Mesodermal cell (in vitro differentiated cells): ENCODE measurements around the gene AIG1.

Source experiments
- H3K27ac ChIP-seq: 2 replicates; pipeline ENCODE4 v1.7.0; 2013; ENCODE audit warnings: mild to moderate bottlenecking, low read depth, low read length, moderate library complexity; ENCODE audit not compliant: severe bottlenecking
- H3K36me3 ChIP-seq: 2 replicates; pipeline ENCODE4 v1.7.1; 2013; ENCODE audit warnings: mild to moderate bottlenecking, low read length, moderate library complexity; ENCODE audit not compliant: control insufficient read depth, insufficient read depth
- H3K4me1 ChIP-seq: one replicate; pipeline ENCODE4 v1.7.1; 2013; ENCODE audit warnings: mild to moderate bottlenecking, low read length; ENCODE audit not compliant: insufficient read depth, control insufficient read depth, poor library complexity, severe bottlenecking
- H3K4me3 ChIP-seq: 2 replicates; pipeline ENCODE4 v1.7.0; 2013; ENCODE audit warnings: low read length, control low read depth, mild to moderate bottlenecking; ENCODE audit not compliant: insufficient read depth, poor library complexity, severe bottlenecking; ENCODE audit errors: extremely low read depth
- H3K9me3 ChIP-seq: 2 replicates; pipeline ENCODE4 v1.7.1; 2013; ENCODE audit warnings: mild to moderate bottlenecking, low read length, moderate library complexity; ENCODE audit not compliant: control insufficient read depth
- WGBS, 2 experiments: methylation state at CpG; one replicate each; pipeline ENCODE4 v1.1.5; 2013; ENCODE audit warnings: missing lambda C conversion rate in 2 of 2; ENCODE audit not compliant: insufficient coverage in 2 of 2; 5-methylcytosine and 5-hydroxymethylcytosine counted together

The AIG1 gene

GRCh38 chr6:143247586-143247985 is 186.9 kb downstream of the AIG1 start:
- Histone ChIP-seq H3K36me3 (no peaks in the 10 kb centered on the region), H3K27ac (no peak overlapping the region), H3K4me3 (no peak overlapping the region), H3K9me3 (peaks cover 3% of the 10 kb centered on the region), H3K4me1 (no peaks in the 10 kb centered on the region)
- WGBS, 2 experiments: 70 to 75% methylated on average over 2 of the region's 3 CpGs

- peaks cover 3% of the 10 kb centered on the region for H3K9me3 ChIP-seq
- no peaks in the 10 kb centered on the region for H3K4me1 ChIP-seq
- H3K27ac ChIP-seq: no peak overlapping the region
- H3K4me3 ChIP-seq: no peak overlapping the region
- H3K36me3 ChIP-seq: no peaks in the 10 kb centered on the region
- 76 to 97% methylated on average over 2 to 4 of the region's 4 CpGs for WGBS, 2 experiments
These were observed 187.7 kb downstream of the AIG1 start for GRCh38 chr6:143248359-143248758.

- Histone ChIP-seq H3K4me3 (no peak overlapping the region), H3K36me3 (no peaks in the 10 kb centered on the region), H3K9me3 (peaks cover 3% of the 10 kb centered on the region), H3K4me1 (peaks cover 4% of the 10 kb centered on the region), H3K27ac (no peak overlapping the region)
- WGBS, 2 experiments: 95 to 100% methylated on average over 3 to 4 of the region's 4 CpGs
These were observed 190.6 kb downstream of the AIG1 start for GRCh38 chr6:143251288-143251687.

- Histone ChIP-seq H3K27ac (no peak overlapping the region), H3K9me3 (no peaks in the 10 kb centered on the region), H3K4me1 (peaks cover 4% of the 10 kb centered on the region), H3K36me3 (no peaks in the 10 kb centered on the region), H3K4me3 (no peak overlapping the region)
- WGBS, 2 experiments: 86 to 100% methylated on average over 2 to 3 of the region's 6 CpGs
These were observed 192.3 kb downstream of the AIG1 start for GRCh38 chr6:143252961-143253360.

GRCh38 chr6:143253586-143253985 is 192.9 kb downstream of the AIG1 start:
- Histone ChIP-seq H3K4me3 (no peak overlapping the region), H3K4me1 (peaks cover 4% of the 10 kb centered on the region), H3K9me3 (no peaks in the 10 kb centered on the region), H3K36me3 (no peaks in the 10 kb centered on the region), H3K27ac (no peak overlapping the region)
- no CpG with 5 or more reads among the region's 4 CpGs for WGBS, 2 experiments

- Histone ChIP-seq H3K4me3 (no peak overlapping the region), H3K36me3 (no peaks in the 10 kb centered on the region), H3K4me1 (peaks cover 3% of the 10 kb centered on the region), H3K27ac (no peak overlapping the region), H3K9me3 (no peaks in the 10 kb centered on the region)
These were observed 198.3 kb downstream of the AIG1 start for GRCh38 chr6:143258945-143259344.

- no peak overlapping the region for H3K4me3 ChIP-seq
- H3K27ac ChIP-seq: no peak overlapping the region
- 83 to 93% methylated on average over 6 of the region's 7 CpGs for WGBS, 2 experiments
- no peaks in the 10 kb centered on the region for H3K9me3 ChIP-seq
- peaks cover 3% of the 10 kb centered on the region for H3K4me1 ChIP-seq
- no peaks in the 10 kb centered on the region for H3K36me3 ChIP-seq
These were observed 200.2 kb downstream of the AIG1 start for GRCh38 chr6:143260857-143261256.

- no CpG with 5 or more reads among the region's 3 CpGs for WGBS, 2 experiments
- Histone ChIP-seq H3K4me3 (no peak overlapping the region), H3K9me3 (no peaks in the 10 kb centered on the region), H3K36me3 (no peaks in the 10 kb centered on the region), H3K4me1 (peaks cover 3% of the 10 kb centered on the region), H3K27ac (no peak overlapping the region)
These were observed 201.3 kb downstream of the AIG1 start for GRCh38 chr6:143261899-143262436.

GRCh38 chr6:143262859-143263258 is 202.2 kb downstream of the AIG1 start:
- peaks cover 3% of the 10 kb centered on the region for H3K4me1 ChIP-seq
- H3K9me3 ChIP-seq: no peaks in the 10 kb centered on the region
- no peak overlapping the region for H3K4me3 ChIP-seq
- H3K36me3 ChIP-seq: no peaks in the 10 kb centered on the region
- 80 to 92% methylated on average over 1 to 2 of the region's 2 CpGs for WGBS, 2 experiments
- H3K27ac ChIP-seq: no peak overlapping the region

GRCh38 chr6:143264379-143264778 is 203.7 kb downstream of the AIG1 start:
- Histone ChIP-seq H3K4me3 (no peak overlapping the region), H3K4me1 (peaks cover 3% of the 10 kb centered on the region), H3K36me3 (no peaks in the 10 kb centered on the region), H3K9me3 (no peaks in the 10 kb centered on the region), H3K27ac (no peak overlapping the region)
- WGBS, 2 experiments: 93 to 100% methylated on average over 2 to 4 of the region's 5 CpGs

GRCh38 chr6:143264986-143265764 is 204.5 kb downstream of the AIG1 start:
- 45% methylated on average over 1 of the region's 4 CpGs; no CpG with 5 or more reads in 1 of the 2 experiments for WGBS, 2 experiments
- Histone ChIP-seq H3K27ac (no peak overlapping the region), H3K9me3 (no peaks in the 10 kb centered on the region), H3K4me3 (no peak overlapping the region), H3K4me1 (peaks cover 3% of the 10 kb centered on the region), H3K36me3 (no peaks in the 10 kb centered on the region)
